ENCODE measurements around the gene STK39.

- no peak for TF ChIP-seq CTCF (IDR thresholded peaks at IDR 0.05; ENCODE audit: insufficient read depth, low read length)
- no peak for TF ChIP-seq REST (IDR thresholded peaks at IDR 0.05; ENCODE audit: insufficient replicate concordance, low read depth)
- no peak for TF ChIP-seq POLR2AphosphoS5 (IDR thresholded peaks at IDR 0.05; ENCODE audit: low read depth)
- TF ChIP-seq SPI1 (IDR thresholded peaks at IDR 0.05; ENCODE audit: borderline replicate concordance, low read depth), result no peak
- TF ChIP-seq GABPA (IDR thresholded peaks at IDR 0.05; ENCODE audit: low read depth), result no peak
Observed at GRCh38 chr2:168060986-168061750, 186.2 kb downstream of the STK39 start.

Data from HL-60 (cell line).